ENCODE data around the gene MPND.

Gene MPND

DNA sequence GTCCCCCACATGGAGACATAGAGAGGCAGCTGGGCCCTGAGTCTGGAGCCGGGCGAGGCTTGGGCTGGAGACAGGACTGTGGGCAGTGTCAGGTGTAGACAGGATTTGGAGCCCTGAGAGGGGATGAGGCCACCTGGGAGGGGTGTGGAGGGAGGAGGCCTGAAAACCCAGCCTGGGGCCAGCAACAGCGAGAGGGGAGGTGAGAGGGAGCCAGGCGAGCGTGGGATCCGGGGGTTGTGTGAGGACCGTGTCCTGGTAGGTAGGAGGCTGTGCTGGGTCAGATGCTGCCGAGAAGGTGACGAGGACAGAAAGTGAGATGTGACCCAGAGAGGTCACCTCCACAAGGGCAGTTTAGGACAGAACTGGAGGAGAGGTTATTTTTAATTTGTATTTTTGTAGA is 7.4 kb downstream of the MPND start:
- DNase-seq: no peak

DNA sequence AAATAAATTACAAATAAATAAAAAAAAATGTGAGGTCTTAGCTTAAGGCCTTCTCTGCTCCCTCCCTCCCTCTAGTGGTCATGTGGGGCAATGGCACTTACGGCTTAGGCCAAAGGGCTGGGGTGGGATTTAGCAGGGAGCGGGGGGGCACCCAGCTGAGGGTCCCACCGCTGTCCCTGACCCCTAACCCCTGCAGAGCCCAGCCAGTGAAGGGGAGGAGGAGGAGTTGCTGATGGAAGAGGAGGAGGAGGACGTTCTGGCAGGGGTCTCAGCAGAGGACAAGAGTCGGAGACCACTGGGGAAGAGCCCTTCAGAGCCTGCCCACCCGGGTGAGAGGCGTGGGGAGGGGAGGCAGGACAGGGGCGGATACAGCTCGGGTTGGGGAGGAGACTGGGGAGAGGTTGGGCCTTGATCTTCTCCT is 9.3 kb downstream of the MPND start:
- peak; percentile 64 for DNase-seq

DNA sequence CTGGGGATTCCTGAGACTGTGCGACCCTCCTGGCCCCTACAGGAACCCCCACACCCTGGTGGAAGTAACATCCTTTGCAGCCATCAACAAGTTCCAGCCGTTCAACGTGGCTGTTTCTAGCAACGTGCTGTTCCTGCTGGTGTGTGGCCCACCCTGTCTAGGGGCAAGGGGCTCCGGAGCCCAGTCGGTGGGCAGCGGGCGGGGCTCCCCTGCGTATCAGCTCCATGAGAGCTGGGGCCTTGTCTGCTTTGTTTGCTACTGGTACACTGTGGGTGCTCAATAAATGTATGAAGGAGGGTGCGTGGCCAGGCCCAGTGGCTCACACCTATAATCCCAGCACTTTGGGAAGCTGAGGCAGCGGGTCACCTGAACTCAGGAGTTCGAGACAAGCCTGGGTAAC is 10.9 kb downstream of the MPND start:
- no peak for DNase-seq

DNA sequence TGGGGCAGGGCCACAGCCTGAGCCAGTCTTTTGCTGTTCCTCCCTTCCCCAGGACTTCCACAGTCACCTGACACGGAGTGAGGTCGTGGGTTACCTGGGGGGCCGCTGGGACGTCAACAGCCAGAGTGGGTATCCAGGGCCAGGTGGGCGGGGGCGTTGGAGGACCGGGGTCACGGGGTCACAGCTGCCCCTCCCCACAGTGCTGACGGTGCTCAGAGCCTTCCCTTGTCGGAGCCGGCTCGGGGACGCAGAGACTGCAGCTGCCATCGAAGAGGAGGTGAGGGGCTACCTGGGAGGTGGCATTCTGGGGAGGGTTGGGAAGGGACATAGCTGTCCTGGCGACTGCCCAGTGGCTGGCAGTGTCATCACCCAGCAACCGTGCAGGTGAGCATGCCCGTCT is 11.5 kb downstream of the MPND start:
- DNase-seq: no peak

DNA sequence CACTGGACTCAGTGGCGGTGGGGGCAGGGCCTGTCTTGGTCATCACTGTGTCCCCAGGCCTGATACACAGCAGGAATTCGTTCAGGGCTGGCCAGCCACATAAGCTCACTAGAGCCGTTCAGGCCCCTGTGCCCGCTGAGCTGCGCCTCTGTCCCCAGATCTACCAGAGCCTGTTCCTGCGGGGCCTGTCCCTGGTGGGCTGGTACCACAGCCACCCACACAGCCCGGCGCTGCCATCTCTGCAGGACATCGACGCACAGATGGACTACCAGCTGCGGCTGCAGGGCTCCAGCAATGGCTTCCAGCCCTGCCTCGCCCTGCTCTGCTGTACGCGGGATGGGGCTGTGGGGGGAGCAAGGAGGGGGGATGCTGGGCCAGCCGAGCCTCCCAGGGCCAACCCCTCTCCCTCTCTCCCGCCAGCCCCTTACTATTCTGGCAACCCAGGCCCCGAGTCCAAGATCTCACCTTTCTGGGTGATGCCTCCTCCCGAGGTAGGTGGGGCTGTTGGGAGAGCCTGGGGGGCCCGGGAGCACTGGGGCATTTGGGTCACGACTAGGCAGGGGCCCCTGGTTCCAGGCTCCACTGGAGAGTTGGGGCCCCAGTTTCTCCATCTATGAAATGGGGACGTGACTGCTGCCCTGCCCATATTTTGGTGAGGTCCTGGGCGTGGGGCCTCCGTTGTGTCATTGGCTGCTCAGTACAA is 13.9 kb downstream of the MPND start:
- no peak for DNase-seq

DNA sequence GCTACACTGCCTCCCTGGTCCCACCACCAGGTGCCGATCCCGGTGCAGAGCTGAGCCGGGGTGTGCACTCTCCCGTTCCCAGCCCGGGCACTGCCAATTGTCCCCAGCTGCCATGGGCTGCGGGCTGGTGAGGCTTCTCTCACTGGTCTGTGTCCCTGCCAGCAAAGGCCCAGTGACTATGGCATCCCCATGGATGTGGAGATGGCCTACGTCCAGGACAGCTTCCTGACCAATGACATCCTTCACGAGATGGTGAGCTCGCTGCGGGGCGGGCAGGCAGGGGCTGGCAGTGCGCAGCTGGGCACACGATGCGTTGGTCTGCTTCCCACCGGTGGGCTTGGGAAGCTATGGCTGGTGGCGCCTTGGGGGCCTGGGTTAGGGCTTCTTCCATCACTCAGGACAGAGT is 14.6 kb downstream of the MPND start:
- DNase-seq: no peak

DNA sequence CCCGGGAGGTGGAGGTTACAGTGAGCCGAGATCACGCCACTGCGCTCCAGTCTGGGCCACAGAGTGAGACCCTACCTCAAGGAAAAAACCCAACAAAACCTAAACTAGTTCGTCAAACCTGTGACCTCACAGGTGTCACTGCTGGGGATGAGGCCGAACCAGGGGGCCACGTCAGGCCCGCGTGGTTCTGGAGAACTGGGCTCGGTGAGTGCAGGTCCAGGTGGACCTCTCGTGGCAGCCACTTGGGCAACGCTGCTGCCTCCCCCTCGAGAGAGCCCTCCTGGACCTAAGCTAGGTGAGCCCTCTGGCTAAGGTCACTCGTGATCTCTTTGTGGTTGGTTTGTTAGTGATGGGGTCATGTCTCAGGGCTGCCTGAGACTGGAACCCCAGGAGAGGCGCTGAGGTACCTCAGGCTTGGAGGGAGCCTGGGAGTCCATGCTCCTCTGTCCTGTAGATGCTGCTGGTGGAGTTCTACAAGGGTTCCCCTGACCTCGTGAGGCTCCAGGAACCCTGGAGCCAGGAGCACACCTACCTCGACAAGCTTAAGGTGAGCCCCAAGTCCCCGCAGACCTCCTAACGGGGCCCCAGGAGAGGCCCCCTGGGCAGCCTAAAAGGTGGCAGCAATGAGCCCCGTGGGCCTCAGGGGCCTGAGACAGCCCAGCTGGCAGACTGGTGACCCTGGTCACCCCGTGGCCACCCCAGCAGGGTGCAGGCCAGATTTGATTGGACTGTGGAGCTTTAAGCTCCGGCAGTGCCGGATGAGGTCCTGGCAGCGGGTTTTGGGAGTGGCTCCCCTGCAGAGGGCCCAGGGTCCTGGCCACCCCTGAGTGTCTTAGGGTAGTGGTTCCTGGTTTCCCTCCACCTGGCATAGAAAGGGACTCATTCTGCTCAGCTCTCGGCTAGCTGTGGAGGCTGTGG is 15.6 kb downstream of the MPND start:
- DNase-seq: no peak

DNA sequence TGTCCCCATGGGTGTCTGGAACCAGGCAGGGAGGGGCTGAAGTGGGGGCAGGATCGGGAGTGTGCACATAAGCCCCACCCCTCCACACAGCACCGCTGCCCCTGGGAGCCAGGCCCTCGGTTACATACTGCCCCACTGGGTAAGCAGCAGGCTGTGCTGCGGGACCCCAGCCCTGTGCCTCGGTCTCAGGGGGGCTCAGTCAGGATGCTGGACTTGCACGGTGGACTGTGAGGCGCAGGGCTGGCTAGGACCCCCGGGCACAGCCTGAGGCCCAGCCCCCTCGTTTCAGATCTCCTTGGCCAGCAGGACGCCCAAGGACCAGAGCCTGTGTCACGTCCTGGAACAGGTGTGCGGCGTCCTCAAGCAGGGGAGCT is 16.3 kb downstream of the MPND start:
- no peak for DNase-seq

DNA sequence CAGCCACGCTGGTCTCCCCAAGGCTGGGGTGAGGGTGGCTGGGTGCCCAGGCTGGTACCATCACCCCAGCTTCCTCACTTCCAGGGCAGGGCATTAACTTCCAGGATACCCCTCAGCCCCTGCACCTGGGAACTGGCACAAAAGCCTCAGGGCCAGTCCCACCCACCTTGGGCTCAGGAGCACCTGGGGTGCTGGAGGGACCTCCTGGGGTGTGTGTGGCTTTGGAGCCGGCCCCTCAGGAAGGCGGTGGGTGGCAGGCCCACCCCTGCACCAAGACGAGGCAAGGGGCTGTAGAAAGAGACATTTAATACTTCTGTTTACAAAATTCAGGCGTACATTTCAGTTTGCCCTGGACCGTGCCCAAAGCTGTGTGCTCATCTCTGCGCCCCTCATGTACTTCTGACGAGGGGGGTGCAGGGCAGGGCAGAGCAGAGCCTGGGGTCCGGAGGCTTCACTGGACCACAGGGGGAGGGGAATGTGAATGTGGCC is 16.8 kb downstream of the MPND start:
- DNase-seq: no peak

DNA sequence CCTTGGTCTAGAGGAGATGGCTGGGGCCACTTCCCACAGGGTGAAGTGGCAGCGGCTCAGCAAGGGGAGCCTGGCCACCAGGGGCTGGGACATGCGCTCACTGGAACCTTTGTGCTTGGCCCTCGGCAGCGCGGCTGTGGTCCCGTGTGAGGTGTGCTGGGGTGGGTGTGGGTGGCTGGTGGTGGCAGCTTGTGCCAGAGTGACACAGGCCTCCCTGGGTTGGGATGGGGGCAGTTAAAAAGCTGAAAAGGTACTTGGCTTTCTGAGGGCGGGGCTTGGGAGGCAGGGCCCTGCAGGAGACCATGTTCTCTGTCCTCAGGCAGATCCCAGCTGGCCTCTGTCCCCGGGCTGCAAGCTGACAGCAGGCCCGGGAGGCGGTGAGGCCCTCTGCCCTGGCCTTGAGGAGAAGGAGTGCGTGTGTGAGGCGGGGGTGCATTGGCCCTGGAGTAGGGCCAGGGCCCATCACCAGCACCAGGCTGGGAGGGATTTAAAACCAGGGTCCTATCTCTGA is 17.3 kb downstream of the MPND start:
- no peak for DNase-seq

DNA sequence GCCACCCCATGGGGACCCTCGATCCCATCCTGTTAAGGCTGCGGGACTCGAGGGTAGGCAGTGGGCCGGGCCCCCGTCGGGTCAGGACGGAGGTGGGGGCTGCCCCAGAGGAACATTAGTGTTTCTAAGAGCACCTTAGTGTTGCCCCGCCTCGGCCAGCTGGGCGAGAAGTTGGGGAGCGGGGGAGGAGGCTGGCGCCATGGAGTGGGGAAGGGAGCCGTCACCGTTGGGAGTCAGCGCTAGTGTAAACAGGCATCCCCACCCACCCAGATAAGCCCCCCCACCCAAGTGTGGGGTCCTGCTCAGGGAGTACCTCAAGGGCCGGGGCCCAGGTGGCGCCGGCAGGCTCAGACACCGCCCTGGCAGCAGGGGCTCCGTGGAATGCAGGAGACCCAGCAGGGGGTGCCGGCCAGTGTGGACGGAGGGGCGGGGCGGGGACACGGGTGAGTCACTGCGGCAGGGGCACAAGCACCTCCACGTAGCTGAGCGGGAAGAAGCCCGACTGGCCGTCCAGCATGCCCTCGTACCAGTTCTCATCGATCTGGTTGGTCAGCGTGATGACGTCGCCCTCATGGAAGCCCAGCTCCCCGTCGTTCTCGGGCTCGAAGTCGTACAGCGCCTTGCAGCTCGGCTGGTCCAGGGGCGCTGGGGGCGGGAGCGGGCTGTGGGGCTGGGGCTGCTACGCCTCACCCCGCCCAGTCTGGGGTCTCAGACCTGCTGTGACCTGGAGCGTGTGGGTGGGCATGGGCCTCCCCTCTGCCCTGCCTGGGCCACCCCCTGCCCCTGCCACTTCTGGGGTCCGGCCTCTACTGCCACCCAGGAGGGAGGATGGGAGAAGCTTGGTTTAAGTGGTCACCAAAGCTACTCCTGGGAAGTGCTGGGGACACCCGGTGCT is 18.0 kb downstream of the MPND start:
- DNase-seq: no peak

DNA sequence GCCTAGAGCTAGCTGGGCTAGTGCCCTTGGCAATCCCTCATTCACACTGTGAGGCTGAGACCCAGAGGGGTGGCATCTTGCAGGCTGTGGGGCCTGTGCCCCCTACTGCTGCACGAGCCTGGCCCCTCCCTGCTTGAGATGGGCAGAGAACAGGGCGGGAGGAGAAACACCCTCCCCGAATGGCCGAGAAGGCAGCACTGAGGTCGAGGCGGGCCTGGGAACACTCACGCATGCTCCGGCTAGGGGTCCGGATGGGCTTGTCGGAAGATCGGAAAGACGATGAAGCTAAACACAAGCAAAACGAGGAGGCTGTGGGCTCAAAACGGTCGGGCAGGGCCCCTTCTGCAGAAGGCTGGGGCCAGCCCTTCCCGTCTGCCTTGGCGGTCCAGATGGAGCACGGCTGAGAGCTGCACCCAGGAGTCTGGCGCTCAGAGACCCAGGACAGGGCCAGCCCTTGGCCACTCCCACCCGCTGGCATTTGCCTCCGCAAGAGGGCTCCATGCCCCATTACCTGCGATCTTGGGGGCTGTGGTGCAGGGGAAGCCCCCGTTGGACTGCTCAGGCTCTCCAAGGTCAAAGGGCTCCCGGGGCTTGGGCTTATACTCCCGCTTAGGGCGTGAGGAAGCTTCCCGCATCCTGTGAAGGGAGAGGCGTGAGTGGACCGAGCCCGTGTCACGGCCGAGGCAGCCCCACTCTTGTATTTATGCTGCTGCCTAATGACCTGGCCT is 18.9 kb downstream of the MPND start:
- DNase-seq: no peak

DNA sequence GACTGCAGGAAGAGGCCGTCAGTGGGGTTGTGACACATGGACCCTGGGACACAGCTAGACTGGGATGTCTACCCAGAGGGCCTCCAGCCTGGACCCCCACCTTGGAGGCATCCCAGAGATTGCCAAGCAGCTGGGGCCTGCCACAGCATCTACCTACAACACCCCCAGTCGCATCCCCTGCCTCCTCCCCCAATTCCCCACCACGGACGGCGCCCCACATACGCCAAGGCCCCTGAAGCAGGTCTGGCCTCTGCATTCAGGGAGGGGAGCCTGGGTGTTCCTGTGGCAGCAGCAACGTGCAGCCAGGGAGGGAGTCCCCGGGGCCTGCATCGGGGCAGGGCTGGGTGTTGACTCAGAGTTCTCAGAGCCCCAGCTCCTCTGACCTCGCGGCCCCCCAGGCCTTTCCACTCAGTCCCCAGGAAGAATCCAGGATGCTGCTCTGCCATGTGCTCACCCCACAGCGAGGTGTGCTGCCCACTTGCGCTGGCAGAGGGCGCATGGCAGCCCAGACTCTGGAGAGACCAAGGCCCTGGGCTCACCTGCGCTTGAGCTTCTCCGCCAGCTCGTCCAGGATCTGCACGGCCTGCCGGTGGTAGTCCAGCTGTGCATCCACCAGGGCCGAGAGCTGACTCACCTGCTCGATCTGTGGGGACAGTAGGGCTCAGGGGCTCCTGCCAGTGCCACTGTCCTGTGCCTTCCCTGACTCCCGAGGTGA is 19.6 kb downstream of the MPND start:
- DNase-seq: no peak

DNA sequence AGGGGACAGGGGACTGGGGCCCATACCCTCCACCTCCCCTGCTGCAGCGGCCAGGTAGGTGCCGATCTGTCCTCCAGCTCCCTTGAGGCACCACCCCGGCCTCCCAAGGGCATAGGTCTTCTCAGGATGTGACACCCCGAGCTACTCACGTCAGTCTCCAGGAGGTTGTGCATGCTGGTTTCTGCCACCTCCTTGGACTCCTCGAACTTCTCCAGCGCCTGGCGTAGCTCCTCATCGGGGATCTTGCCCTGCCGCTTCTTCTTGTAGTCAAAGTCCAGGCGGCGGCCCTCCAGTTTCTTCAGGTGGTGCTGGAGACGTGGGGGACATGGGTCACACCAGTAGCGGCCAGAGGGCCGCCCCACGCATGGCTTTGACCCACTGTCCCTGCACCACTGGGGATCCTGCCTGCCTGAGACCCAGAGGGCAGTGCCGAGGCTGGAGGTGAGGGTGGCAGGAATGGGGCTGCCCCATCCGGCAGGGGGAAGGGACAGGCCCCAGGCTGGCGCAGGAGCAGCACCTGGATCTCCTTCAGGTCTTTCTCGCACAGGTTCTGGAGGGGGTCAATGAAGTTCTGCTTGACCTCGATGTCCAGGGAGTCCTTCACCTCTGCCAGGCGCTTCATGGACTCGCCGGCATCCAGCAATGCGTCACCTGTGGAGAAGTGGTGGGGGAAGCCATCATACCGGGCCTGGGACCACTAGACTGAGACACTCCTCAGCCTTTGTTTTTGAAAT is 20.4 kb downstream of the MPND start:
- DNase-seq: no peak

DNA sequence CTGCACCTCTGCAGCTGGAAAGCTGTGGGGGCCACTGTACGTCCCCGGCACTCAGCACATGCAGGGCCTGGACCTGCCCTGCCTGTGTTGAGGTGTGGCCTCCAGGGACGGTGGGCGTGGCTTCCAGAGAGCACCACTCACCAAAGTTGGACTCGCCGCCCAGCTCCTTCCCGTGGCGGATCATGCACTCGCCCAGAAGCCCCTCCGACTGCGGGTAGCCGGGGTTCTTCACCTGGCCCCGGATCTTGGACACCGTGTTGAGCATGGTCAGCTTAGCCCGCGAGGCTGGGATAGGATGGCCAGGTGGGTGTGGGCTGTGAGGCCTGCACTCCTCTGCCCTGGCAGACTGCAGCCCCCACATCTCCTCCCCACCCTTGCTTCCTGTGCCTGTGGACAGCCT is 22.0 kb downstream of the MPND start:
- no peak for DNase-seq

DNA sequence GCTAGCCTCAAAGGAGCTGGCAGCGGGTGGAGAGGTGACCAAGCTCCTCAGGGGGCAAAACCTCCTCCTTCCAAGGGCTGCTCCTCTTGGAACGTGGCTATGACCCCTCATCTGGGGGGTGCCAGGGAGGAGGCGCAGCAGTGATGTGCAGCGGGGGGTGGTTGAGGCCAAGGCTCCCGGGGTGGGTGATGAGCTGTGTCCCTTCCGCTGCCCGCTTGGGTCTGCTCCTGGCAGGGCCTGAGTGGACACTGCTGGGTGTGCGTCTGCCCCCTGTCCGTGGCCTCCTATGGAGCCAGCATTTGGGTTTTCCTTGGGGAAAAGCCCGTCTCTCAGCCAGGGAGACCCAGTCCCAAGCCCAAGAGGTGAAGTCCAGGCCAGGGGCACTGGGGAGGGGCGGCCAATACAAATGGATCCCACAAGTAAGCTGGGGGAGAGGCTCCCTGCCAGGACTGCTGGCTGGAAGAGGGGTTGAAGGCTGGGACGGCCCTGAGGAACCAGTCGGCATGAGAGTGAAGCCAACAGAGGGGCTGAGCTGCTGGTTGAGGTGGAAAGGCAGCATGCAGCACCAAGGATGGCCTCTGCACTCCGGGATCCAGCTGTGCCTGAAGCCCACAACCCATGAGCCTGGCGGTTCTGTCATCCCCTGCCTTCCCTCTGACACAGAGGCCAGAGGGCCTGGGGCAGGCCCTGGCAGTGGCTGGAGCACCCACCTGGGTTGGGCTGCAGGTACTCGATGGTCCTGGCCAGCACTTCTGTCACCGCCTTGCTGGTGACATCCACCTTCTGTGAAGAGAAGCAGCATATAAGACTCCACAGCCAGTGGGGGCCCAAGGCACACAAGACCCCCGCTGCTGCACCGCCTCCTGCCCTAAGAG is 22.7 kb downstream of the MPND start:
- no peak for DNase-seq

DNA sequence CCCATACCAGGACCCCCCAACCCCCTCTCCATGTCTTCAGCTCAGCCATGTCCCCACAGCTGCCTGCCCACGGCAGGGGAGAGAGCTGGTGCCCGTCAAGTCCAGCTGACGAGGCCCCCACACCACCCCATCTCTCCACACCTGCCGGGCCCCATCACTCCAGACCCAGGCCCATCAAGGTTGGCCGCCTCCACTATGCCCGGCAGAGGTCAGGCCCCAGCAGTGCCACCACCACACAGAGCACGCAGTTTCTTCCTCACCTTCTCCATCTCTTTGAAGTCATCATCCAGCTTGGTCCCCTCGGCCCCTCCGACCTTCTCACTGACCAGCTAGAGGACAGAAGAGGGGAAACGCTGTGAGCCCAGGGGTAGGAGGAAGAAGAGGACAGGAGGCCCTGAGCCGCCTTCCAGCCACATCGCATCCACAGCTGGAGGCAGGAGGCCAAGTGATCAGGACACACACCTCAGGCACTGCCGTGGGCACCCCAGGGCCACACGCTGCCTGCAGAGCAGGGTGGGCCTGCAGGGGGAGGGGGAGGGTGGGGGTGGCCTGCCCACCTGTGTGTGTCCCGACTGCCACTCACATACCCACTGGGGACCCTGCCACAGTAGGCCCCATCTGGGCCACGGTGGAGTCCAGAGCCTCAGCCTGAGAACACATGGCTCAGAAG is 23.4 kb downstream of the MPND start:
- DNase-seq: no peak

DNA sequence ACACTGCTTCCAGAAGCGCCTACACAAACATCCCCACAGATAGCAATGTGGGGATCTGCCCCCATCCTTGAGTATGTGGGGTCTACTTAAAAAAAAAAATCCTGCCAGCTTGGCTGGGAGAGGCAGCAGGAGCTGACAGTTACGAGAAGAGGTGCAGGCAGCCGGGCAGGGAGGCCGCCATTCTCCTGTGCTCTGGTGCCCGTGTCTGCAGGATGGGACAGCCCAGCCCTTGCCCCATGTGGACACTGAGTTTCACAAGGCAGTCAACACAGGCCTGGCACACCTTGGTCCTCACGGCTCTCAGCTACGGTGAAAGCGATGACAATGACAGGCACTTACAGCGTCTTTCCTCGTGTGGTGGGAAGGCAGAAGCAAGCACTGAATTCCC is 24.0 kb downstream of the MPND start:
- DNase-seq: no peak

DNA sequence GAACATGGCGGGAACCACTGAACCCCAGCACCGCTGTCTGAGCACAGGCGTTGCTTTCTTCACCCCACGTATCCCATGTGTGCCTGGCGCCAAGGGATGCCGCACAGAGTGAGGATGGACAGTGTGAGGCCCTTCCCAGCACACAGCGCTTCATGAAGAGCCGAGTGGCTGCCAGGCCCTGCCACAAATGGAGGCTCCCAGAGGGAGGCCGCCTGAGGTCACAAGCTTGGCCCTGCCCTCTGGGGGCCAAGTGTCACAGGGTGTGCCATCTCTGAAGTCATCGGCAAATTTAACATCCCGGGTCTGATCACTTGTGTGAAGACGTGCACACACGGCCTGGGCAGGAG is 24.4 kb downstream of the MPND start:
- no peak for DNase-seq

Data from activated CD4-positive, alpha-beta T cell treated with anti-CD3 and anti-CD28 coated beads for 48 hours (primary cell).